GM21367 (cell line): Measurements from ENCODE around the gene ACTL6B.
A peak's percentile ranks its signal among the peaks of the same experiment; 100 is the strongest.
"Not testable (repeated sequence)": the region's sequence is repeated elsewhere in the genome, so short reads cannot be mapped to it uniquely, and the experiment has no call there.

Experiments
- ATAC-seq: cut with Tn5 transposase; IDR thresholded peaks from one replicate; pipeline ENCODE4 v1.9.1; 2021; ENCODE audit not compliant: unreplicated experiment

Gene ACTL6B

DNA sequence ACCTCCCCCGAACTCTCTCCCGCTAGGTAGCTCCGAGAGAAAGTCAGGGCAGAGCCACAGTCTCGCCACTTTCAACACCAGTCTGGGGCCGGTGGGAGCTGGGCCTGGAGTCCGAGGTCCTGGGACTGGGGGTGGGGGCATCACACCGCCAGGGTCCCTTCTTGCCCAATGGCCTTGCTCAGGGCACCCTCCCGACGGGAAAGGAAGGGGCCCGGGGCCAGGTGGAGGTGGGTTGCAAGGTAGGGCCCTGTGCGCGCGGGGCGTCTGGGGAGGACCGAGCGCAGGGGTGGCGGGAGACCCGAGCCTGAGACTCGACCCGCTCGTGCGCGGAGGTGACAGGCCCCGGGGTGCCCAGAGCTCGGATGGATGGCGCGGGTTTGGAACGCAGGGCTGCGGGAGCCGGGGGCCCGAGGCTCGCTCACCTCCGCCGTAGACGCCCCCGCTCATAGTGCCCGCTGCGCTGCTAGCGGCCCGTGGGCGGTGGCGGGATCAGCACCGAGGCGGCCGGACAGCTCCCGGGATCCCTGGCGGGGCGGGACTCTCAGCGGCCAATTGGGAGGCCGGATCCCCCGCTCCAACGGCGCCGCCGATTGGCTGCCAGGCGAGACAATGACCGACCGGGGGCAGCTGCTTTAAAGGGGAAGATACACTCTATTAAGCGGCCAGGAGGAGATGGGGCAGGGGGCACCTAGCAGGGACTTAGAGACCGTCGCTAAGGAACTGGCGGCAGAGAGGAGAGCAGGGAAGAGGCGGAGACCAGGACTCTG, at the start of gene ACTL6B:
Gene ACTL6B, minus strand, starts transcription at position 541 of the 767 bp plus-strand sequence. Its CDS starts 94 bp downstream, at position 447.
- no peak for ATAC-seq

DNA sequence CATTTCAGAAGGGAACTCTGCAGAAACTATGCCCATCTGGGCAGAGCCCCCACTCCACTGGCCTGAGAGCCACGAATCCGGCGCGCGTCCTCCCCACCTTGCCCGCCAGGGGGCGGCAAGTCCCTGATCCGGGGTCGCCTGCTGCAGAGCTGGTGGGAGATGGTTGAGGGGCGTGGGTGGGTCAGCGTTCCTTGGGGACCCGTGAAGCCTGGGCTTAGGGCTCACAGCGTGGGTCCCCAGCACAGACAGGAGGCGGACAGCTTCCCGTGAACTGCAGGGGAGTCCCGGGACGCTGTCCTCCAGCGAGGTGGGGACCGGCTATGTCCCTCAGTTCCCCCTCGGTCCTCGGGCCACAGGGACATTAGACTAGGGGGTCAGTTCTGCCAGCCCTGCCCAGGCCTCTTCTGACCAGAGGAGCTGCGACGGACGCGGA, 49.1 kb upstream of the ACTL6B start:
- peak; percentile 50 for ATAC-seq

GRCh38 chr7:100701089-100701488, 44.8 kb upstream of the ACTL6B start:
- not testable (repeated sequence) for ATAC-seq

- ATAC-seq = no peak
These were observed 42.8 kb upstream of the ACTL6B start for GRCh38 chr7:100699018-100699417.

- no peak for ATAC-seq
These were observed 39.9 kb upstream of the ACTL6B start for GRCh38 chr7:100696123-100696521.

- peak; percentile 33 for ATAC-seq
These were observed 38.0 kb upstream of the ACTL6B start, which contains the start of gene GIGYF1 for GRCh38 chr7:100694098-100694745. GIGYF1 (minus strand) TSS chr7:100694250; CDS start chr7:100688238, 6,012 bp downstream.

DNA sequence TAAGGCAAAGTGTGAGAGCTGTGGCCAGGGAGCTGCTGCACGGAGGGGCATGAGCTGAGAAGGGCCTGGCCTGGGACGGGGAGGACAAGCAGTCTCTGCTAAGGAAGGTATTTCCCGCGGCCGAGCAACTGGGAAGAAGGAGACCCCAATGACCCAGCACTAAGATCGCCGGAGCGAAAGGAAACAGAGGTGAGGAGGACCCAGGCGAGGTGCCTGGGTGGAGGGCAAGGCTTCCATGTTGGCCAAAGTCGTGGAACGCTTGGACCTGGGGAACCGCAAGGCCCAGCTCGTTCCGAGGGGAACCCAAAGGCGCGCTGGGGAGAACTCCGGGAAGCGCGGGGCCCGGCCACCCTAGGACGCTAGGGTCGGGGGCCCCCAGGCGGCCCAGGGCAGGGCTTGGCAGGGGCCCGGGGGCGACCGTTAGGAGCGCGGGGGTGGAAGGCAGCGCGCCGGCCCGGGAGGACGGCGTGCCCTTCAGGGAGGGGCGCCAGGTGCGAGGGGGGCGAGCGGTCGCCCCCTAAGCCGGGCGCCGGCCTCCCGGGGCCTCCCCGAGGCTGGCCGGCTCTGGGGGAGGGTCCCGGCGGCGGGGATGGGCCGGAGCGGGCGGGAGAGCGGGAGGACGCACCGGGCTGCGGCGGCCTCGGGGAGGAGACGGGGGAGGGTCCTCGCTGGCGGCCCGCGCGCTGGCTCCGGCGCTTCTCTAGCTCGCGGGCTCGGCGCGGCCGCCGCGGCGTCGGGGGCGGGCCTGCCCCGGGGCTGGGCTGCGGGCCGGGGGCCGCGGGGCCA, 37.3 kb upstream of the ACTL6B start:
- no peak for ATAC-seq

DNA sequence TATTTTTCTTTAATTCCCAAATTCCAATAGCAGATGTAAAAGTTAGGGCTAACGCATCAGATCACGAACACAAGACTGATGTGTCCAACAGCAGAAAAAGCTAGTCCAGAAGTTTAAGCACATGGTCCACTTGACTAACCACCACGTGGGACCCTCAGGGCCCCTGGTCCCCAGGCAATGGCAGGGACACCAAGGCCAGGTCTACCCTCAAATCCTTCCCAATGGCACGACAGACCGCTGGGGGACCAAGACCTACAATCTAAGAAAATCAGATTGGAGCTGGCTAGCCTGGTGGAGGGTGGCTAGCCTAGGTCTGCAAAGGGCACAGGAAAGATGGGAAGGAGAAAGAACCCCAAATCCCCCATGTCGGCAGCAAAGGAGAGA, 36.3 kb upstream of the ACTL6B start:
- ATAC-seq = no peak

DNA sequence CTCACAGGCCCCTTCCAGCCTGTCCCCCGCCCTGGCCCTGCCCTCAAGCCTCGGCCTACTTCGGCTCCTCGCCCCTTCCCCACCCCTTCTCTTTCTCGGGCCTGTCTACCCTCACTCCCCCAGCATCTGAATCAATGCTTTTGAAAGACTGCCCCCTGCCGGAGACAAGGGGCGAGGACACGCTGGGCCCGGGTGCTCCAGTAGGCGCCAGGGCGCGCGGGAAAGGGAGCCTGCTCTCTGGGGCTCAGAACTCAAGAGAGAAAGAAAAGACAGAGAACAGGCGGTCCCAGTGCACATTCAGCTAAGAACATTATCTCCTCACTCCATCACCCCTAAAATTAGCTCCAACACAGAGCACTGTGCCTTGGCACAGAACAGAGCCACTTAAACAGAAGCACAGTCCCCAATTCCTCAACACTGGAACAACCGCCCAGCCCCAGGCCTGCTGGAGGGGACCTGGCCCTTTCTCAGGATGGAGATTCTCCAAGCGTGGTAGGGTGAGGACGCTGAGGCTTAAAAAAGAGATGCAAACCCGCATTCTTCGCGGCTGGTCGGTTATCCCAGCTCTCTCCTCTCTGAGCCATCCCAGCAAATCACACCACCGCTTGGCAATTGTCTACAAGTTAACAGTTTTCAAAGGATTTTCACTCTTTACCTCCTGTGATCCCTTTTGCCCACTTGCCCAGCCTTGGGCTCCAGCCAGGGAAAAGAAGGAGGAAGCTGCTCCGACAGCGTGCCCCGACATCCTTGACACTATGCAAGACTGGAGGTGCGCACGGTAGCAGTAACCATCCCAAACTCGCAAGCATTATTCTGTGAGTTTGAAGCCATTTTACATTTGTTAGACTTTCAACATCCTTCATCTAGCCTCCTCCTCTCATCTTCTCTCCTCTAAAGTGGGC, 35.7 kb upstream of the ACTL6B start:
- no peak for ATAC-seq

GRCh38 chr7:100689230-100690135, 33.2 kb upstream of the ACTL6B start:
- ATAC-seq = no peak

- no peak for ATAC-seq
These were observed 32.1 kb upstream of the ACTL6B start for GRCh38 chr7:100688326-100688860.

GRCh38 chr7:100687751-100688300, 31.6 kb upstream of the ACTL6B start:
- no peak for ATAC-seq

DNA sequence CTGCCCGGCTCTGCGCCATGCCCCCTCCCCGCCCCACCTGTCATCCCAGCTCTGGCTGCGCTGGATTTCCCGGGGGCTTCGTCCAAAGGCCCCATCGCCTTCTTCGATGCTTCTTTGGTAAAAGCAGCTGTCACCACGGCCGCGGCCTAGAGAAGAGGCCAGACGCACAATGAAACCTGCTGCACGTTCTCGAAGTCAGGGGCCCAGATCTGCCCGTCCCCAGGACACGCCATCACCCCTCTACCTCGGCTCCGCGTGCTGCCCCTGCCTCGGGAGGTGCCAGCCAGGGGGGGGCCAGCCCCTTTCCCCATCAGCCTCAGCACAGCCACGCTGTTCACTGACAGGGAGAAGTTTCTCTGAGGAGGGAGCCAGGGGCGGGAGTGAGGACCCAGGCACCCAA, 31.0 kb upstream of the ACTL6B start:
- no peak for ATAC-seq

- no peak for ATAC-seq
These were observed 30.6 kb upstream of the ACTL6B start for GRCh38 chr7:100686822-100687211.

DNA sequence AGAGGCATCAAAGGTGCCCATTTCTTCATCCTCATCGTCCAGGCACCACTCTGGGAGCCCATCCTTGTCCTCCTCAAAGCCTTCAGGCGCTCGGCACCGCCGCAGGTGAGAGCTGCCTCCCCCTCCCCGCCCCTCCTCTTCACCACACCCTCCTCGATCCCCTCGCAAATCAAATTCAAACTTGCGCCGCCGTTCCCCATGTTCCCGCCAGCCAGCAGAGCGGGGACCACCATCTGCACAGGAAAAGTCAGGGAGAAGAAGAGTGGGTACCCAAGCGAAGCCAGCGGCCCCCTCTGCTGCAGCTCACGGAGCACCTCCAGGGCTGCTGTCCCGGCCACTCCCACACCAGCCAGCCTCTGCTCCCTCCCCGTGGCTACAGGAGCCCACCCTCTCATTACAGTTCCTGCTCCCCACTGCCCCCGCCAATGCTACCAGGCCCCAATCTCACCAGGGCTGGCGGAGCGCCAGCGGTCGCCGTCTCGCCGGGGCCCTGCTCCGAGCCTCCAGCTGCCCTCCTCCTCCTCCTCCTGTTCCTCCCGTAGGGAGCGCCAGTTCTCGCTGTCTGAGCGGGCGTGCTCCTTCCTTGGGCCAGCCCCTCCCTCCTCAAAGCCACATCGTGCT, 30.1 kb upstream of the ACTL6B start:
- ATAC-seq = no peak

- ATAC-seq = no peak
These were observed 29.4 kb upstream of the ACTL6B start for GRCh38 chr7:100685631-100686145.

GRCh38 chr7:100685049-100685605, 28.9 kb upstream of the ACTL6B start:
- no peak for ATAC-seq

- no peak for ATAC-seq
These were observed 28.3 kb upstream of the ACTL6B start for GRCh38 chr7:100684534-100685042.
